DOHH2 (cell line): ENCODE results near the gene CENPM.

Experiments
- CTCF ChIP-seq: fragments of 200-600 bp; sonication (generic); IDR thresholded peaks from one replicate; pipeline ENCODE4 v1.5.1; 2014; ENCODE audit warnings: antibody characterized with exemption, mild to moderate bottlenecking, low read depth, low read length; ENCODE audit not compliant: poor library complexity, severe bottlenecking
- EZH2phosphoT487 ChIP-seq: fragments of 200-600 bp; sonication (generic); IDR thresholded peaks from 2 replicates; pipeline ENCODE4 v1.6.1; 2017; ENCODE audit warnings: borderline replicate concordance, mild to moderate bottlenecking, antibody characterized with exemption, low read length, moderate library complexity, mixed read lengths

- TF ChIP-seq CTCF (no peak), EZH2phosphoT487 (peak; percentile 99)
Measured at GRCh38 chr22:41913842-41914534, 33.0 kb downstream of the CENPM start.
